Activated CD8-positive, alpha-beta memory T cell treated with anti-CD3 and anti-CD28 coated beads for 24 hours (primary cell): ENCODE data around the gene TRAPPC2.

Source experiments
- DNase-seq: peaks from one replicate; pipeline ENCODE4 v3.0.0-alpha.2; 2020

Gene TRAPPC2

GRCh38 chrX:13734278-13735172 lies at the start of gene TRAPPC2, which contains the start of gene OFD1:
Gene TRAPPC2, minus strand, starts transcription at chrX:13734620. Its CDS starts 14,657 bp downstream, at chrX:13719963.
Gene OFD1, plus strand, starts transcription at chrX:13734748. Its CDS starts 324 bp downstream, at chrX:13735072.
- DNase-seq: peak; percentile 93

- no peak for DNase-seq
These were observed 46.5 kb upstream of the TRAPPC2 start for GRCh38 chrX:13780868-13781427.

GRCh38 chrX:13778916-13779315 lies 44.5 kb upstream of the TRAPPC2 start:
- DNase-seq: no peak

- no peak for DNase-seq
These were observed 42.0 kb upstream of the TRAPPC2 start for GRCh38 chrX:13776387-13776786.

- no peak for DNase-seq
These were observed 41.4 kb upstream of the TRAPPC2 start for GRCh38 chrX:13775837-13776236.

GRCh38 chrX:13774696-13775095 lies 40.3 kb upstream of the TRAPPC2 start:
- DNase-seq: no peak

GRCh38 chrX:13770013-13770535 lies 35.7 kb upstream of the TRAPPC2 start:
- DNase-seq: no peak

GRCh38 chrX:13768939-13769338 lies 34.5 kb upstream of the TRAPPC2 start:
- DNase-seq: no peak

- no peak for DNase-seq
These were observed 30.3 kb upstream of the TRAPPC2 start for GRCh38 chrX:13764765-13765164.

- no peak for DNase-seq
These were observed 29.9 kb upstream of the TRAPPC2 start for GRCh38 chrX:13764281-13764680.

- DNase-seq: no peak
These were observed 29.1 kb upstream of the TRAPPC2 start for GRCh38 chrX:13763489-13763888.

GRCh38 chrX:13761606-13762414 lies 27.4 kb upstream of the TRAPPC2 start:
- no peak for DNase-seq

GRCh38 chrX:13760426-13760825 lies 26.0 kb upstream of the TRAPPC2 start:
- DNase-seq: no peak

- no peak for DNase-seq
These were observed 24.8 kb upstream of the TRAPPC2 start for GRCh38 chrX:13759152-13759718.

- DNase-seq: no peak
These were observed 22.0 kb upstream of the TRAPPC2 start for GRCh38 chrX:13756381-13756780.

- DNase-seq: no peak
These were observed 20.8 kb upstream of the TRAPPC2 start for GRCh38 chrX:13755254-13755653.

GRCh38 chrX:13754765-13755164 lies 20.3 kb upstream of the TRAPPC2 start:
- no peak for DNase-seq

- DNase-seq: no peak
These were observed 18.2 kb upstream of the TRAPPC2 start for GRCh38 chrX:13752646-13753045.

GRCh38 chrX:13752141-13752540 lies 17.7 kb upstream of the TRAPPC2 start:
- DNase-seq: no peak

GRCh38 chrX:13750812-13751211 lies 16.4 kb upstream of the TRAPPC2 start:
- DNase-seq: no peak

- no peak for DNase-seq
These were observed 15.8 kb upstream of the TRAPPC2 start for GRCh38 chrX:13750204-13750603.

- no peak for DNase-seq
These were observed 14.1 kb upstream of the TRAPPC2 start for GRCh38 chrX:13748486-13748885.

GRCh38 chrX:13747836-13748235 lies 13.4 kb upstream of the TRAPPC2 start:
- no peak for DNase-seq
